ENCODE data around the gene UBAC2. TPM values are rescaled to one million over a fixed set of nuclear protein-coding genes. Genes with fewer than 3 reads are reported as not detected.

The UBAC2 gene
- total and polyA plus RNA-seq, 2 donors = 53.1 to 57.2 TPM

DNA sequence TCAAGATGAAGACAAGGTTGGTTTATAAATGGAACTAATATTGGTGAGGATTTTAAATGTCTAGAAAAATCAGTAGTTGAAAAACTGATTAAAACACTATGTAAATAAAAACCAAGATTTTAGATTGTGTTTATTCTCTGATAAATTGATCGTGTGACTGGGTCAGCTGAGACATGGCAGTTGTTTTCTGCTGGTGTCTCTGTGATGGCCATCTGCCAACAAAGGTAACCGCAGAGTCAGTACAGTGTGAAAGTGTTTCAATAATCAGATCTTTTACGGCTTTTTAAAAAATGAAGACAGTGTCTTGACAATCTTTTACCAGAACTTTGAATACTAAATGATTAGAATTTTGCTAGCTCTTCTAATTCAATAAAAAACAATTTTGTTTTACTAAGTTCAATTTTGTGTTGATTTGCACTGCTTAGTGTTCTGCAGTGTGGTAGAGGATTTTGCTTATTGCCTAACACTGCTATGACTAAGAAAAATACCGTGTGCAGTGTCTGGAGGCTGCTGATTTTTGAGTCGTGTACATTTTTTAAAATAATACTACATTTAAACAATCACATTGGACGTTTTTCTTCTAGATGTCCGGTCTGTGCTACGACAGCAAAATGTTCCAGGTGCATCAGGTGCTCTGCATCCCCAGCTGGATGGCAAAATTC, 139.2 kb downstream of the UBAC2 start:
- DNase-seq (ENCODE audit: extremely low spot score) = no peak
- H3K36me3 ChIP-seq (ENCODE audit: insufficient read depth) = no peaks in the 10 kb centered on the region
- 84% methylated on average over 8 of the region's 8 CpGs for WGBS
- H3K27ac ChIP-seq (ENCODE audit: low read depth) = no peak overlapping the region
- H3K4me1 ChIP-seq (ENCODE audit: insufficient read depth) = no peaks in the 10 kb centered on the region
- no peak overlapping the region for H3K4me3 ChIP-seq (ENCODE audit: low read depth, low read length)

DNA sequence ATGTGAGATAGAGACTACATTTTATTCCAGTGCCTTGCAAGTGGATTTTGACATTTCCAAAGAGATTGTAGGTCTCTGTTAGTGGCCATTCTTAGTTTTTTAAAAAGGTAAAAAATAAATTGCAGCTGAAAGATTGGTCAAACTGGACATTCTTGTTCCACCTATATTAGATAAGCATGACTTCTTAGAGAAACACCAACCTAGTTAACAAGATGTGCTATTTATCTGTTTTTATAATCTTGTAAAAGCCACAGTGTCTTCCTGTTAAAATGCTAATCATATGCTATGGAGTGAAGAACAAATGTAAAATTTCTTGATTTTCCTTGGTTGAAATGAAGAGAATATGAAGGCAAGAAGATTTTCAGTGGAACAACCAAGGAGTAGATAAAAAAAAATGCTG, 140.0 kb downstream of the UBAC2 start:
- no peaks in the 10 kb centered on the region for H3K36me3 ChIP-seq (ENCODE audit: insufficient read depth)
- no peaks in the 10 kb centered on the region for H3K4me1 ChIP-seq (ENCODE audit: insufficient read depth)
- H3K4me3 ChIP-seq (ENCODE audit: low read depth, low read length) = no peak overlapping the region
- no peak for DNase-seq (ENCODE audit: extremely low spot score)
- no peak overlapping the region for H3K27ac ChIP-seq (ENCODE audit: low read depth)

DNA sequence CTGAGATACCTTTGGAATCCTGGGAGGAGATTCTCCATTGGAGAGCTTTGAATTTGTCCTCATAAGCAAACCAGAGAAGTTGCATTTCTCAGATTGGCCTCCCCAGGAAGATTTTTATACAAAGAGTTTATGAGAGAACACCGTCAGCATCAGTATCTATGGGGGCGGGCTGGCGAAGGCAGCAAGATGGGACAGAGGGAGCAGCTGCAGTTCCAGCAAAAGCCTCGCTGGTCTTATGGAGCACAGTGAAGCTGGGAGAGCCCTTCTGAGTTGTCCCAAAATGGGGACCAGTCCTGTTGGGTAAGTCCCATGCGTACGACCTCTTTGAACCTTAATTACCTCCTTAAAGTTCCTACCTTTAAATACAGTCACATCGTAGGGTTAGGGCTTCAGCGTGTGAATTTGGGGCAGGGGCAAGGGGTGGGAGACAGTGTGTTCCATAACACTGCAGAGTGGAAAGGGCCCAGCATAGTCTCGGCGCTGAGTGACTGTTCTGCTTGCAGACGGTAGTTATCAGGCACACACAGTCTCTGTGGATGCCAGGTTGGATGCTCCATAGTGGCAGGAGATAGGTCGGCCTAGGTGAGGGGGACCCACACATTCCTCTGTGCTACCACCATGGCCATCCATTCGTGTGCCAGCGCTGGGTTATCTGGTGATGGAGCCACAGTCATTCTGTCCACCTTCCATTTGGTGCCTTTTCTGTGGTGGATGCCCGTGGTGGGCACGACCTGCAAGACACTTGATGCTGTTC, 141.5 kb downstream of the UBAC2 start:
- H3K4me3 ChIP-seq (ENCODE audit: low read depth, low read length) = no peak overlapping the region
- H3K4me1 ChIP-seq (ENCODE audit: insufficient read depth) = no peaks in the 10 kb centered on the region
- no peaks in the 10 kb centered on the region for H3K36me3 ChIP-seq (ENCODE audit: insufficient read depth)
- 96% methylated on average over 16 of the region's 16 CpGs for WGBS
- no peak for DNase-seq (ENCODE audit: extremely low spot score)
- no peak overlapping the region for H3K27ac ChIP-seq (ENCODE audit: low read depth)

DNA sequence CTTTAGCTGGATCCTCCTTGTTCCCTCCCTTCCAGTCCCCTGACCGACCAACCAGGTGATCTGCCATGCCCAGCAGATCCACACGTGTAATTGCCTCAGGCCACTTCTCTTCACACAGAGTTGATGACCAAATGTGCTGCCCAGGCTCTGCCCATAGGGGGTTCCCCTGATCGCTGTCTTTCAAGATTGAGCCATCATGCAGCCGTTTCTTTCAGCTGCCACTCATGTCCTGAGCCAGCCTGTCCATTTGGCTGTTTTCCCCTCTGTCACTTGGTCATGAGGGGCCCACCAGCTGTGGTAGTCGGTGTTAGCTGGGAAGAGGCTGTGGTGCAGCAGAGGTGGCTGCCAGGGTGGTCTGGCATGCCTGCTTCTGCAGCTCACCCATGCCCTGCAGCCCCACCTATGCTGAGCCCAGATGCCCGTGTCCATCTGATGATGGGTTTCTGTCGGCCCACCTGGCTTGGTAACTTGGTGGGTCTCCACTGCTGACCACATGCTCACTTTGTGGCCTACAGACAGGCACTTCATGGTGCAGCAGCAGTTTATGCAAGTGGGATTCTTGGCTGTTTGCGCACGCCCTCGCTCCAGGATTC, 142.2 kb downstream of the UBAC2 start:
- WGBS = 89% methylated on average over 10 of the region's 10 CpGs
- Histone ChIP-seq H3K4me3 (ENCODE audit: low read depth, low read length) (no peak overlapping the region), H3K4me1 (ENCODE audit: insufficient read depth) (no peaks in the 10 kb centered on the region), H3K27ac (ENCODE audit: low read depth) (no peak overlapping the region), H3K36me3 (ENCODE audit: insufficient read depth) (no peaks in the 10 kb centered on the region)
- DNase-seq (ENCODE audit: extremely low spot score) = no peak

DNA sequence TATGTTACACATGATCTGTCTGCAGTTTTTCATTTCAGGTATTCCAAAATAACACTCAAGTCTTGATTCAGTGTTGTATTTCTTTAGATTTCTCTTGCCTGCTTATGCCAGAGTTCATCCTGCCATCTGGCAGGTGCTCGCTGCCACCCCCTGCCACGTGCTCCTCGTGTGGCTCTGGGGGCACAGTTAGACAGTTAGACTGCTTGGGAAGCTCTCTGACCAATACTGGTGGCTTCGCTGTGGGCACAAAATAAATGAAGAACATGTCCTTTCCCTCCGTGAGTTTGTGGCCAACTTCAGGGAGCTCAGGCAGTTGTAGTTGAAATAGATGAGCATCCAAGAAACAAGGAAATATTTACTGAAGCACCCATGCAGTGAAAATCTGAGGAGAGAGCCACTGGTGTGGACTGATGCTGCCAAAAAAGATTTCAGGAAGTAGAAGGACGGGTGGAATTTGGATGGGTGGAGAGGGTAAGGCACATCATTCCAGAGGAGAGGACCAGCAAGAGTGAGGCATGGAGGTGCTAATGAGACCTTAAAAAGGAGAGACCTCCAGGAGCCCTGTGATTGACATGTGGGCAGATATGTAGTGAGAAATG, 144.1 kb downstream of the UBAC2 start:
- DNase-seq (ENCODE audit: extremely low spot score) = no peak
- Histone ChIP-seq H3K27ac (ENCODE audit: low read depth) (no peak overlapping the region), H3K4me3 (ENCODE audit: low read depth, low read length) (no peak overlapping the region), H3K36me3 (ENCODE audit: insufficient read depth) (no peaks in the 10 kb centered on the region), H3K4me1 (ENCODE audit: insufficient read depth) (no peaks in the 10 kb centered on the region)
- WGBS = 91% methylated on average over 6 of the region's 6 CpGs

DNA sequence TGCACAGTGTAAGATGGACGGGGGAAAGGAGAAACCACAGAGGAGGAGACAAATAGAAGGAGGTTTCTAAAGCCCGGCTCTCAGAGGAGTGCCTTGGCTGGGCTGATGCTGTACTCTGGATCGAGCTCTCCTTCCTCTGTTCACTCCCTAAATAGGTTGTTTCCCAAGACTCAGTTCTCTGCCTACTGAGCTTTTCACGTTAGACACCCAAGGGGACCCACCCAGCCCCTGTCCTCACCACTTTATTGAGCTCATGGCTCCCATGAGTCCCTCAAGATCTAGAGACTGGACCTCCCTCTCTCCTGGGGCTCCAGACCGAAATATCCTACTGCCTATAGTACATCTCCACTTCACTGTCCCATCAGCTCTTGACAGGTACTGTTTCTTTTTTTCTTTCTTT, 144.7 kb downstream of the UBAC2 start:
- H3K27ac ChIP-seq (ENCODE audit: low read depth) = no peak overlapping the region
- 91% methylated on average over 5 of the region's 5 CpGs for WGBS
- no peak overlapping the region for H3K4me3 ChIP-seq (ENCODE audit: low read depth, low read length)
- no peak for DNase-seq (ENCODE audit: extremely low spot score)
- no peaks in the 10 kb centered on the region for H3K4me1 ChIP-seq (ENCODE audit: insufficient read depth)
- H3K36me3 ChIP-seq (ENCODE audit: insufficient read depth) = no peaks in the 10 kb centered on the region

DNA sequence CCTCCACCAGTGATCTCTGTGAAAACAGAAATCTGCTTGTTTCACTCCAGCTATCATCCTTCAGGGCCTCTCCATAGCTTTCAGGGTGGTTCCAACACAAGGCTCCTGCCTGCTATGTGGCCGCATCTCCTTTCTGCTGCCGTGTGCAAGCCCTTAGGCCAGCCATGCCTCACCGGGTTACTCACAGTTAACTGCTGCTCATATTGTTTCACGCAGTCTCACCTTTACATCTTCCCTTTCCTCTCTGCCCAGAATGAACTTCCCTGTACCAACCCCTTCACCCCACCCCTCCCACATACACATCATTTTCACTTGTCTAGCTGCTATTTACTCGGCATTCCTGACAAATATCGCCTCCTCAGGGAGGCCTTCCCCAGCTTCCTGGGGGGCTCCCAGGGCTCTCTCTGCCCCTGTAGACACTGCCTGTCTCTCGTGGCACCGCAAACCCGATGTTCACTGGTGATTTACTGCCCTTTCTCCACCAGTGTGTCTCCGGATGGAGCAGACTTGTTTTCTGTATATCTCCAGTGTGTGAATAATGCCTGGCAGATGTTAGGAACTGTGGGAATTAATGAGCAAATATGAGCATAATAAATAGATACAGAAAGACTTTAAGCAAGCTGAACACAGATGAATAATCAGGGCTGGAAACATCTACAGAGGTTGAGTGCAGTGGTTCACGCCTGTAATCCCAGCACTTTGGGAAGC, 145.8 kb downstream of the UBAC2 start:
- DNase-seq (ENCODE audit: extremely low spot score) = no peak

DNA sequence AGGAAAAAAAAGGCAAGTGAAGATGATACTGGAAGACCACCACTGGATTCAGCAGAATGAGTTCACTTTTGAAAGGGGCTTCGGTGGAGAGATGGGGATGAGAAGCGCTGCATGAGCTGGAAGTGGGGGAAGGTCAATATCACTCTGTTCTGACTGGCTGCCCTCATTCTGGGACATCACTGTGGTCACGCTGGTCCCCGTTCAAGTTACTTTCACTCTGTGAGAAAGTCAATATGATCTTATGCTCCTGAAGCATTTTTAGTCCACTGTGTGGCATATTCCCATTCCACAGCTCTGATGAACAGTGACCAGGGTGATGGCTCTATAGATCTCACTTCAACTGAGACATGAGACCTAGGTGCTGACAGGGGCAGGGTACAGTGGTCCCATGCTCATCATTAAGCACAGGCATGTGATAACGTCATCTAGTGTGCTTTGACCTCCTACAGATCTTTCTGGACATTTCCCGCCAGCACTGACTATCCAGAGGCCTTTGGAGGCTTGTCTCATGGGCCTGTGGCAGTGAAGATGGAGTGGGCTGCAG, 146.8 kb downstream of the UBAC2 start:
- Histone ChIP-seq H3K4me1 (ENCODE audit: insufficient read depth) (no peaks in the 10 kb centered on the region), H3K36me3 (ENCODE audit: insufficient read depth) (no peaks in the 10 kb centered on the region), H3K27ac (ENCODE audit: low read depth) (no peak overlapping the region), H3K4me3 (ENCODE audit: low read depth, low read length) (no peak overlapping the region)
- WGBS = 97% methylated on average over 6 of the region's 6 CpGs
- no peak for DNase-seq (ENCODE audit: extremely low spot score)

More for the DNA sequence above, 145.8 kb downstream of the UBAC2 start:
- Histone ChIP-seq H3K4me3 (ENCODE audit: low read depth, low read length) (no peak overlapping the region), H3K36me3 (ENCODE audit: insufficient read depth) (no peaks in the 10 kb centered on the region), H3K4me1 (ENCODE audit: insufficient read depth) (no peaks in the 10 kb centered on the region), H3K27ac (ENCODE audit: low read depth) (no peak overlapping the region)
- WGBS = 82% methylated on average over 11 of the region's 11 CpGs

DNA sequence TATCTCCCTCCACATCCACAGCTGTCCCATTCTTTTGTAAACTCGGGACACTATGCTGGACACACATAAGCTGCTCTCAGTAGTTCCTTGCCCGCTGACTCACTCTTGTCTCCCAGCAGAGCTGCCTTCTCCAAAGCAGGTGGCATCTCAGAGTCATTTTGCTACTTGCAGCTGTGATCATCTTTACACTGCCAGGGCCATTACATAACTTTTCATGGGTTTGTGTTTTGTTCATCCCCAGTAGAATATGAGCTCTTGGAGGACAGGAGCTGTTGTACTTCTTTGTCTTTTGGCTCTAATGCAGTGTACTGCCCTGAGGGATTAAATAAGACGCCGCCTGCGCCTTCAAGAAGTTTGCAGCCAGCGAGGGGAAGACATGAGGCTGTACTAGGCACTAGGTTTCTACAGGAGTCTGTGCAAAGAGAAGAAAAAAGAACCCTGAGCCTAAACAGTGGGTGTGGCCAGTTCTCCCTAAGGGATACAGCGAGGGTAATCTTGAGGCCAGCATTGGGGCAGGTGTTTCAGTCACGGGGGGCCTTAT, 147.3 kb downstream of the UBAC2 start:
- DNase-seq (ENCODE audit: extremely low spot score) = no peak
- Histone ChIP-seq H3K27ac (ENCODE audit: low read depth) (no peak overlapping the region), H3K4me1 (ENCODE audit: insufficient read depth) (no peaks in the 10 kb centered on the region), H3K36me3 (ENCODE audit: insufficient read depth) (no peaks in the 10 kb centered on the region), H3K4me3 (ENCODE audit: low read depth, low read length) (no peak overlapping the region)
- WGBS = 91% methylated on average over 8 of the region's 8 CpGs

DNA sequence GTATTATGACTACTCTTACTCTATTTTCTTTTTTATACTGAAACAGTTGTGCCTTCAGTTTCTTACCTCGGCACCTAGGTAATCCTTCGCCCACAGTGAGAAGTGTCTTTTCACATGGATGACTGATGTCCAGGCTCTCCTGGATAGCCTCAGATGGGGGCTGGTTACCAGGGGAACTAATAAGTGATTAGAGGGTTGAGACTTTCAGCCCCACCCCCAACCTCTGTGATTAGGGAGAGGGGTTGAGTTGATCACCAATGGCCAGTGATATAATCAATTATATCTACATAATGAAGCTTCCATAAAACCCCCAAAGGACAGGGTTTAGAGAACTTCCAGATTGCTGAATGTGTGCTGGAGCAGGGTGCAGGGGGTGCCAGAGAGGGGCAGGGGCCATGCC, 149.5 kb downstream of the UBAC2 start:
- no peak overlapping the region for H3K4me3 ChIP-seq (ENCODE audit: low read depth, low read length)
- H3K27ac ChIP-seq (ENCODE audit: low read depth) = no peak overlapping the region
- no peak for DNase-seq (ENCODE audit: extremely low spot score)
- H3K4me1 ChIP-seq (ENCODE audit: insufficient read depth) = no peaks in the 10 kb centered on the region
- 94% methylated on average over 2 of the region's 2 CpGs for WGBS
- H3K36me3 ChIP-seq (ENCODE audit: insufficient read depth) = no peaks in the 10 kb centered on the region

DNA sequence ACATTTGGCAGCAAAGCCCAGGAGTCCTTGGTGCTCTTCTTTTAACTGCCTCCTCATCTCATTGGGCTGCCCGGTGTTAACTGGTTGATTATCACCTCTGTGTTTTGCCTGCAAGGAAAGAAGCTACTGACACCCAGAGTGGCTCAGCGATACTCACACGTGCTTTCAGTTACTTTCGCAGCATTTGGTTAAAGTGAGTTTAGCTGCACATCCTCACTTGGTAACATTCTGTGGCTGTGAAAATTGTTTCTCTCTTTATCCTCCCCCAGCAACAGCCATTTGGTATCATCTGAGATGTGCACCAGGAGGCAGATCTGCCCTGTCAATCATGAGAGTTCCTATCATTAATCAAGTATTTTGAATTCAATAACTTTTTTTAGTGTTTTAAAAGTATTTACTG, 151.1 kb downstream of the UBAC2 start:
- DNase-seq (ENCODE audit: extremely low spot score) = no peak
- WGBS = 78% methylated on average over 4 of the region's 4 CpGs
- Histone ChIP-seq H3K27ac (ENCODE audit: low read depth) (no peak overlapping the region), H3K36me3 (ENCODE audit: insufficient read depth) (no peaks in the 10 kb centered on the region), H3K4me3 (ENCODE audit: low read depth, low read length) (no peak overlapping the region), H3K4me1 (ENCODE audit: insufficient read depth) (no peaks in the 10 kb centered on the region)

DNA sequence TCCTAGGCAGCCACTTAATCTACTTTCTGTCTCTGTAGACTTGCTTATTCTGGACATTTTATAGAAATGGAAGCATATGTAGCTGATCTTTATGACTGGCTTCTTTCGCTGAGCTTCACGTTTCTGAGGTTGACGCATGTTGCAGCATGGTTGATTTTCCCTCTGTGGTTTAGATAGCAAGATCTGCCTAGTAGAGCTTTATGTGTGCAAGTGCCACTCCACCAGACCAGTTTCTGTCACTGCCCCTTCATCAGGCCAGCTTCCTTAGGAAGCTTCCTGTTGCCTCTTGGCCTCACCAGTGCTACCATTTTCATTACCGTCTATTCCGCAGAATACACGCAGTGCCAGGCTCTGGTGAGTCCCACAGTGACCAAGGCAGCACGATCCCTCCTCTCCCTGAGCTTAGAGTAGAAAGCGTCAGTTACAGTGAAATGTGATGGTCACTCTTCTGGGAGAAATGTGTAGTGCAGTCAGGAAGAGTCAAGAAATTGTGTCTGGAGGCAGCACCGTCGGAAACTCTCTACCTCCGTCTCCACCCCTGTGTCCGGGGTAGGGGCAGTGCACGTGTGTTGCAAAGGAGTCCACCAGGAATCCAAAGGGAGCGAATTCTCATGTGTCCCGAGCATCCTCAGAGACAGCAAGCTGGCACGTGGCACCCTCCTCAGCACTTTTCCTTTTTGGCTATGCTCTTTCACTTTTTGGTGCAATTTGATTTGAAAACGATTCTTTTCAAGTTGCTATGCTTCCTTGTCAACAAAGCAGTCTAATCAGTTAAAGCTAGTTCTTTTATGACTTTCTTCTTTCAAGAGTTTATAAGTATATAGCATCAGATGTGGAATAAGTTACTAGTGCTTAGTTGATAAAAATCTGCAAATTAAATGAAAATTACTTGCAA, 151.9 kb downstream of the UBAC2 start:
- no peak for DNase-seq (ENCODE audit: extremely low spot score)
- 84% methylated on average over 17 of the region's 17 CpGs for WGBS
- Histone ChIP-seq H3K4me1 (ENCODE audit: insufficient read depth) (no peaks in the 10 kb centered on the region), H3K36me3 (ENCODE audit: insufficient read depth) (no peaks in the 10 kb centered on the region), H3K4me3 (ENCODE audit: low read depth, low read length) (no peak overlapping the region), H3K27ac (ENCODE audit: low read depth) (no peak overlapping the region)
